IMR-90 (cell line): Measurements from ENCODE around the gene SYT17.

Source experiments
- BHLHE40 ChIP-seq: fragments of 150-350 bp; IDR thresholded peaks from 2 replicates; pipeline ENCODE4 v1.6.1; 2016; ENCODE audit warnings: mild to moderate bottlenecking, low read depth, low read length
- CEBPB ChIP-seq: IDR thresholded peaks from 2 replicates; pipeline ENCODE4 v1.6.1; 2012; ENCODE audit warnings: low read depth, low read length, improper control_type of control experiment
- CTCF ChIP-seq: conservative IDR thresholded peaks from 2 replicates; pipeline ENCODE4 v1.5.1; 2012; ENCODE audit warnings: mild to moderate bottlenecking, low read depth, low read length, improper control_type of control experiment
- FOS ChIP-seq: fragments of 150-350 bp; IDR thresholded peaks from 2 replicates; pipeline ENCODE4 v1.6.1; 2016; ENCODE audit warnings: low read depth, low read length
- MAFK ChIP-seq: IDR thresholded peaks from 2 replicates; pipeline ENCODE4 v1.6.1; 2012; ENCODE audit warnings: low read depth, low read length, improper control_type of control experiment
- MXI1 ChIP-seq: IDR thresholded peaks from 2 replicates; pipeline ENCODE4 v1.6.1; 2012; ENCODE audit warnings: low read depth, mild to moderate bottlenecking, low read length, moderate library complexity, borderline replicate concordance
- POLR2A ChIP-seq: IDR thresholded peaks from 2 replicates; pipeline ENCODE4 v1.6.1; 2012; ENCODE audit warnings: mild to moderate bottlenecking, low read depth, low read length
- RAD21 ChIP-seq: IDR thresholded peaks from 2 replicates; pipeline ENCODE4 v1.6.1; 2012; ENCODE audit warnings: low read length, improper control_type of control experiment
- RCOR1 ChIP-seq: IDR thresholded peaks from 2 replicates; pipeline ENCODE4 v1.6.1; 2012; ENCODE audit warnings: mild to moderate bottlenecking, low read length, improper control_type of control experiment; ENCODE audit not compliant: insufficient replicate concordance
- RFX5 ChIP-seq: IDR thresholded peaks from 2 replicates; pipeline ENCODE4 v1.8.0; 2012; ENCODE audit warnings: low read depth, mild to moderate bottlenecking, low read length, moderate library complexity
- SMC3 ChIP-seq: fragments of 150-350 bp; IDR thresholded peaks from 2 replicates; pipeline ENCODE4 v1.6.1; 2016; ENCODE audit warnings: low read depth, mild to moderate bottlenecking, antibody characterized with exemption, low read length, moderate library complexity
- USF2 ChIP-seq: fragments of 150-350 bp; IDR thresholded peaks from 2 replicates; pipeline ENCODE4 v1.6.1; 2017; ENCODE audit warnings: mild to moderate bottlenecking, antibody characterized with exemption, low read length, low read depth

GRCh38 chr16:19285431-19285830 lies 117.4 kb downstream of the SYT17 start, which contains the start of gene CLEC19A:
- no peak for TF ChIP-seq USF2
- no peak for TF ChIP-seq POLR2A
- TF ChIP-seq MXI1 = no peak
- no peak for TF ChIP-seq RFX5
- TF ChIP-seq BHLHE40 = no peak
- no peak for TF ChIP-seq CTCF
- no peak for TF ChIP-seq MAFK
- TF ChIP-seq SMC3 = no peak
- no peak for TF ChIP-seq RAD21
- TF ChIP-seq RCOR1 = no peak
- TF ChIP-seq CEBPB = no peak
- TF ChIP-seq FOS = no peak
